GM21529 (cell line): ENCODE data around the gene SNAPIN.

Experiments
- ATAC-seq: cut with Tn5 transposase; IDR thresholded peaks from one replicate; pipeline ENCODE4 v1.9.1; 2021; ENCODE audit not compliant: unreplicated experiment

Gene SNAPIN, protein sequence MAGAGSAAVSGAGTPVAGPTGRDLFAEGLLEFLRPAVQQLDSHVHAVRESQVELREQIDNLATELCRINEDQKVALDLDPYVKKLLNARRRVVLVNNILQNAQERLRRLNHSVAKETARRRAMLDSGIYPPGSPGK

DNA sequence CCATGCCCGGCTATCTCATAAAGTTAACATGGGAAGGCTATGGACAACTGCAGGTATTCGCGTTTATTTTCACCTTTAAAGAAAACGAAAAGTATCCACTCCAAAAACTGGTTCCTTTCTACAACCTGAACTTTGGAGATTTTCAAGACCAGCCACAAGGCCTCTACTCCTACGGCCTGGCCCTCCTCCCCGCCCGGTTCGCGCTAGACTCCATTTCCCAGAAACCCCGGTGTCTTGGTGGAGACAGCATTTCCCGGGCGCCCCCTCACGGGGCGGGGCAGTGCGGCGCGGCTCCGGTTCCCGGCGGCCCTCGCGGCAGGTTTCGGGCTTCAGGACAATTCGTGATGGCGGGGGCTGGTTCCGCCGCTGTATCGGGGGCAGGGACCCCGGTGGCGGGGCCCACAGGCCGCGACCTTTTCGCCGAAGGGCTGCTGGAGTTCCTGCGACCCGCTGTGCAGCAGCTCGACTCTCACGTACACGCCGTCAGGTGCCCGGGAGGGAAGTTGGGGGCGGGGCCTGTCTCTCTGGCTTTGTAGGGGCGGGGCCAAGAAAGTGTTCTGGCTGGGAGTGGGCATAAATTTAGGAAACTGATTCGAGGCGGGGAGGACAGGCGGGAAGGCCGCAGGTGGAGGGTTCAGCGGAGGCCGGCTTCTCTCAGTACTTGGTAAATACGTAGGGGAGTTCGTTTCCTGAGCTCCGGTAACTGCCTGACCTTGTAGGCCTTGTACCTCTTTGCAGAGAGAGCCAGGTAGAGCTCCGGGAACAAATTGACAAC, at the start of gene SNAPIN:
SNAPIN (plus strand) TSS at position 304 of the 775 bp plus-strand sequence; CDS start at position 345, 41 bp downstream.
- ATAC-seq, result peak; percentile 92

DNA sequence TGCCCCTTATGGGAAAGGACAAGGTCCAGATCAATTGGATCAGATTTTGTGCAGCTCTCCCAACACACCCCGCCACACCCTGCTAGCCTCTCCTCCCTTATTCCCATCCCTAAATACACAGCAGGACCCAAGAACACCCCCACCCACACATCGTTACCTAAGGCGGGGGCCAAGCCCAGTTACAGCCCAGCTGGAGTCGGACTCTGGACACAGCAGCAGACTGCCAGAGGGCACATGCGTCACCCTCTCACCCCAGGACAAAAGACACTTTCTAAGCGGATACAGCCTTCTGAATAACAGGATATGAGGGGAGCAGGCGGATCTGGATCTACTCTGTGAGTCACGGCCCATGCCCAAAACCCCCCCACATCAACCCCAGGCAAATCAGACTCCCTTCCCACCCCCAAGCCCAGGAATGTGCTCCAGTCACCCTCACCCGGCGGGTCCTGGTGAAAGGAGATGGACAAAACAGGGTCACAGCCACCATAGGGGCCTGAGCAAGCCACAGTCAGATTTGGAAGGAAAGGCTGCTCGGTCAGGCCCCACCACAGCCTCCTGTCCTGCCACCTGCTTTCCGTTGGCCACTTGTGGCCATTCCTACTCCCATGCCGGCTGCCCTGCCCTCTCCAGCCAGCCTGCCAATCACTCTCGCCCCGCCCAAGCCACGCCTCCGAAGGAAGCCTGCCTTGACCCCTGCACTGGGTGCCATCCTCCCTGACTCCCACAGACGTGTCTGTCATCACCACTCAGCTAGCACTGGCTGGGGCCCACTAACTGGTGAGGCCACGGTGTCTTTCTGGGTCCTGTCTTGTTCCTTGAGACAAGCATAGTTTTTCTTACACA, 49.5 kb upstream of the SNAPIN start:
- ATAC-seq, result no peak

DNA sequence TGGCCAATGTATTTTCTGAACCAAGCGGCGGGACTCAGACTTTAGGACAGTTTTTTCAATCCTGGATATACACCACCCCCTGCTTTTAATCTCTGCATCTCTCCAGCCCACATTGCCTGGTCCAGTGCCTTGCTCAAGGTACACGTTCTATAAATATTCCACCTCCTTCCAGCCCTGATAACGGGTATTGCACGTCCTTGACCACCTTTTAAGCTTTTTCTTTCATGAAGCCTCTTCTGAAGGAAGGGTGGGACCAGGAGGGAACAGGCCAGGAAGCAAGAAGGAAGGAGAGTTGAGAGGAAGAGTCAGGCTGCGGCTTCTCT, 49.0 kb upstream of the SNAPIN start:
- no peak for ATAC-seq

DNA sequence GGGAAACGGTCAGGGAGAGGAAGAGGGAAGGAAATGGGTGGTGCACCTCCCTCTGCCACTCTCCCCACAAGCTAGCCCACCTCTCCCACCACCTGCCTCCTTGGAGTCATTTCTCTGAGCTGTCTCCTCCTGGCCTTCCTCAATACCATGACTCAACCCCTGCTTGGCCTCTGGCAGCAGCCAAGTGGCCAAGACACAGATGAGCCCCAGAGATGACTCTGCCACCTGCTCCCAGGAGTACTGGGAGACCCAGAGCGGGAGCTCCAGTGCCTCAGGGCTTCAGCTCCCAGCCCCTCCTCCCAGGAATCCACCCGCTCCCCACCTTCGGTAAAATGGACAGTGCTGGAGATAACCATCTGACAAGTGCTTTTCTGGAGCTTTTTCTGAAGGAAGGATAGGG, 48.2 kb upstream of the SNAPIN start:
- ATAC-seq, result no peak

DNA sequence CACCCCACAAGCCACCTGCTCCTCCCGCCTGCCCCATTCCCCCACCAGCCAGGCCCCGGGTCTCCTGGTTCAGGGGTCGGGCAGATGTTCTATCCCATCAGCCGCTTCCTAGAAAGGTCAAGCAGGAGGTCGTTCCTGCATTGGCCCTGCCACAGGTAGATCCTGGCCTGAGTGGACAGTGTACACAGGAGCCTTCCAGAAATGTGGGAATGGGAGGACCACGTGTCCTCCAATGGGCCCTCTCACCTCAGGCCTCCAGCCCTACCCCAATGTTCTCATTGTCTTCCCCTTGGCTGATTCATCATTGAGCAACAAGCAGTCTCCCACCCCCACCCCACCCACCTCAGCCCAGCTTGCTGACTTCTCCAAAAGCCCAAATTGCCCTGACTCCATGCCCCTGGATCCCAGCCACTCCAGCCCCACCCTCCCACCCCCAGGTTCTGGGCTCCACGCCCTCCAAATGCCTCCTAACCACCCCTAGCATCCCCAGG, 47.6 kb upstream of the SNAPIN start:
- ATAC-seq, result no peak

DNA sequence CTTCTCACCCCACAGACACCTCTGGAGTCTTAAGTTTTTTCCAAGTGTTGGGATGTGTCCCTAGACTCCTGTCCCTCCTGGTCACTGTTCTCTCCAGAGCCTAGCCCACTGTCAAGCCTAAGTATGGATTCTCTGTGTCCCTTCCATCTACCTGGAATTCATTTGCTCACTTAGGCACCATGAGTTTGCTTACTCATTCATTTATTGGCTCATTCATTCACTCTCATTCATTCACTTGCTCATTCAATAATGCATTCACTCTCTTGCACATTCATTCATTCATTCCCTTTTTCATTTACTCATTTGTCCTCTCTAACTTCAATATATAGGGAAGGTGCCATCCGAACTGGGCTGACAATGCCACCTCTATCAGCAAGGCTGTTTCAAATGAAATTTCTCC, 47.1 kb upstream of the SNAPIN start:
- ATAC-seq, result no peak

DNA sequence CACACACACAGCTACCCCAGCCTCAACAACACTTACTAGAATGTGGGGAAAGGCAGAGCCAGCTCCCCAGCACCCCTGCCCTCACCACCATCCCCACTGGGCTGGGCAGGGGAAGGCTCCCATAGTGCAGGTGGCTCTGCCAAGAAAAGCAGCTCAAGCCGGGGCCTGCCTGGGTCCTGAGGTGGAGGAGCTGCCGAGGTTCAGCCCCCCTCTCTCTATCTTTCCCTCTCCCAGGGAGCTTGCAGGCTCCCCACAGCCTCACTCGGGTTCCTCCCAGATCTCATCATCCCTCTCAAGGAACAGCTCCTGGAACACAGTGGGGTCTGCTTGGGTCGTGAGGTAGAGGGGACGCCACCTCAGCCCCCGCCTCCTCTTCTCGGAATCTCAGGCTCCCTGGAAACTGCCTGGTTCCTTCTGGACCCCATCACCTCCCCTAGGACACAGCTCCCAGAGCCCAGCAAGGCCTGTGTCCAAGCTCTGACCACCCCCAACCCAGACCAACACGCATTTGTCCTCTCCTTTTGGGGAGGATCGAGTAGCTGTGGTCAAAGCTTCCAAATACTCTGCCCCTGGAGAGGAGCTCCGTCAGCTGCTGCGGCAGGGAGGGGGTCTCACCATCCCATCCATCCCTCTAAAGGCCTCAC, 46.3 kb upstream of the SNAPIN start:
- ATAC-seq, result no peak

DNA sequence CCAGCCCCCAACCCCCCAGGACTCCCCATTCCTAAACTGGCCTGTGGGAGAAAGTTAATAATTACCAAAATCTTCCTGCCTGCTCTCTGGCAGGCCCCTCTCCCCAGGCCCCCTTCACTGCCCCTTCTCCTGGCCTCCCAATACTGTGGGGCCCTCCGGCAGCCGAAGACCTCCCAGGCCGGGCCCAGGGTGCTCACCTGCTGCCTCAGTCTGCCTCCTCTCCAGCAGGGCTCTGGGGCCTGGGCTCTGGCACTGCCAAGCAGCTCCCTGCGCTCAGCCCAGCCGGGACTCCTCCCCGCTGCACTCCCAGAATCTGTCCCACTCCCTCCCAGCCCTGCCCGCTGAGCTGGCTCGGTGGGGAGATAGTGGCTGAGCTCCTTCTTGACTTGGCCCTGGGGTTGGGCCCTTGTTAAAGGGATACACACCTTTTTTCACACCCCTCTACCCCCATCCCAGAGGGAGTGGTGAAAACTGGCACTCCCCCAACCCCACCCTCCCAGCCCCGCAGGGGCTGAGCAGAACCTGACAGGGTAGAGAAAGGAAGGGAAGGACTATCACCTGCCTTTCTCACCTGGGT, 45.7 kb upstream of the SNAPIN start, which contains the start of gene S100A16:
S100A16 (minus strand) TSS at position 383 of the 577 bp plus-strand sequence. CDS start 4,986 bp downstream, outside the sequence.
- no peak for ATAC-seq

DNA sequence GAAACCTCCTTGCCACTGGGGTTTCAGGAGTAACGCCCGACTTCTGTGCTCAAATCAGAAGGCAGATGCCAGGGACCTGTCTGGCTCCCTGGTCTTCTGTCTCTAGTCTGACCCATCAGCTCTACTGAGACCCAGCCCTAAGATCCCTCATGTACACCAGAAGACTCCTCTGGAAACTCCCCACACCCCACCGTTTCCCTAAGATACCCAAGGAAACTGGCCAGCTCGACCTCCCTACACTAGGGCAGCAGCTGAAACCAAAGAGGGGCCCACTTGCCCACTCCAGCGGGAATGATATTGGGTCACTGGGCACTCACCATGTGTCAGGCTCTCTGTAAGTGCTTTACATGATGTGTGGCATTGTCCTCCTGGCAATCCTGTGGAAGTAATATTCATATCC, 45.1 kb upstream of the SNAPIN start:
- no peak for ATAC-seq

DNA sequence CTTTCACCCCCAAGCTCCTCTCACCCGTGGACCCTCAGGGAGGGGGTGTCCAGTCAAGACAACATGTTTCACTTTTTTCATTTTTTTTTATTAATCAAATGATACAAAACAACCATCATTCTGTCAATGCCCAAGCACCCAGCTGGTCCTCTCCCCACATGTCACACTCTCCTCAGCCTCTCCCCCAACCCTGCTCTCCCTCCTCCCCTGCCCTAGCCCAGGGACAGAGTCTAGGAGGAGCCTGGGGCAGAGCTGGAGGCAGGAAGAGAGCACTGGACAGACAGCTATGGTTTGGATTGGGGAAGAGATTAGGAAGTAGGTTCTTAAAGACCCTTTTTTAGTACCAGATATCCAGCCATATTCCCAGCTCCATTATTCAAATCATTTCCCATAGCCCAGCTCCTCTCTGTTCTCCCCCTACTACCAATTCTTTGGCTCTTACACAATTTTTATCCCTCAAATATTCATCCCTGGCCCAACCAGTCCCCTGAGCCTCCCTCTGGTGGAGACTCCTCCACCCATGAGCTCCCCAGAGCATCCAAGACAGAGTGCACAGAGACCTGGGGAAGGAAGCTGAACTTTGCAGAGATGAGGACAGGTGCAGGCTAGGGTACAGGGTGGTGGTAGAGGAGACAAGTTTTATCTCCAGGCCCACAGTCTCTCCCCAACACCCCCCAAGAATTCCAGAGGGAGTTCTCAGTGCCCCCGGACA, 44.2 kb upstream of the SNAPIN start:
- ATAC-seq, result no peak

DNA sequence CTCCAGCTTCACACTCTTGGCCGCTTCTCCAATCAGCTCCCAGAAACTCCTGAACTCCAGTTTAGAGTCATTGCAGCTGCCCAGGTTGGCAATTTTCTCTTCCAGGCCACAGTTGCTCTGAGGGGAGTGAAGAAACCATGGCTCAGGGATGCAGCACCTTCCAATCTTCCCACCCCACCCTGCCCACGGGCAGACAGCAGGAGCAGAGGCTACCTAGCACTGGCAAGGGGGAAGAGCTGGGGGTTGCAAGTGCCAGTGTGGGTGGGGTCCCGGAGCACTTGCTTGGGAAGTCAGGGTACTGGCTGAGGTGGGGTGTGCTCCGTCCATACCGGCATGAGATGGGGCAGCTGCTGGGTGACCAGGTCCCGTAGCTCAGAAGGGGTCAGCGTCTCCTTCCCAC, 43.6 kb upstream of the SNAPIN start:
- ATAC-seq, result no peak

DNA sequence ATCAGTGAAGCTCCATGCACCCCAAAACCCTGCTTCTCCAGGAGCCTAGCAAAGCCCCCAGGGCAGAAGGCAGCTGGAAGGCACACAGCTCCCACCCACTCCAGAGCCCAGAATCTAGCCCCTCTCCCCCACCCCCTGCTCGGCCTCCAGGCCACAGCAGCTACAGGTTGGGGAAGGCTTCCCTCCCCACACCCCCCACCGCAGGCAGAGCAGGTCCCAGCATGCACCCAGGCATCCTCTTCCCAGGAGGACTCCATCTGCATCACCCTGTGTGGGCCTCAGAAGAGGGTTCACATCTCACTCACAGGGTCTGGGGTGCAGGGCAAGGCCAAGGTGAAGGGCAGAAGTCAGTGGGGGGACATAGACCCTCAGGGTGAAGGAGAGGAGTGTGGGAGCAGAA, 43.1 kb upstream of the SNAPIN start:
- ATAC-seq, result no peak

DNA sequence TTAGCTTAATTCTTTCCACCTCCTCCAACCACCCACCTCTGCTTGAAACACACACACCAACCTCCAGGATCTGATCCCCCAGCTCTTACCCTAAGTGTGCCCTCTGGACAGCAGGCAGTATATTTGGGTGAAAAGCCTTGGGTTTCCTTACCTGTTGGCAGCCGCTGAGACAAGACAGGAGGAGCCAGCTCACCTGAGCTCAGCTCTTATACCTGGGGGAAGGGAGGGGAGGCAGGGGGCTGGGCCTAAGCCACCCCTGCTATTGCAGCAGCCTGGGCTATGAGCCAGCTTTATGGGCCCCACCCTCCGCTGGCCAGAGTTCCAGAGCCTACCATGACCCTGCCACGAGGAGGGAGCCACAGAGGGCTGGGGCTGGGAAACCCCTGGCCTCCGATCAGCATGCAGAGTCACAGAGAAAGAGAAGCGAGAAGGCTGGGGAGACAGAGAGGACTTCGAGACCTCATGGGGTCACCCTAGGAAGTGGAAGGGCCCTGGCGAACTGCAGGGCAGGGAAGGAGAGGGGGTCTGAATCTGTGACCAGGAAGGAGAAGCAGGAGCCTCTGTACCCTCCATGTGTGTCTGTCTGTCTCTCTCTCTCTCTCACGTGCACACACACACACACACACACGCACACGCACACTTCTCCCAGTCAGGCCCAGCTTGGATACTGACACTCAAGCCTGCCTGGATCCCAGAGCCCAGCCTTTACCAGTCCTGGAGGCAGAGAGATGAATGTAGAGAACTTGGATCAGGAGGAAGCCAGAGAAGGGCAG, 42.2 kb upstream of the SNAPIN start, which contains the start of gene S100A14:
S100A14 (minus strand) TSS at position 182 of the 773 bp plus-strand sequence. CDS start 467 bp downstream, outside the sequence.
- ATAC-seq, result no peak

DNA sequence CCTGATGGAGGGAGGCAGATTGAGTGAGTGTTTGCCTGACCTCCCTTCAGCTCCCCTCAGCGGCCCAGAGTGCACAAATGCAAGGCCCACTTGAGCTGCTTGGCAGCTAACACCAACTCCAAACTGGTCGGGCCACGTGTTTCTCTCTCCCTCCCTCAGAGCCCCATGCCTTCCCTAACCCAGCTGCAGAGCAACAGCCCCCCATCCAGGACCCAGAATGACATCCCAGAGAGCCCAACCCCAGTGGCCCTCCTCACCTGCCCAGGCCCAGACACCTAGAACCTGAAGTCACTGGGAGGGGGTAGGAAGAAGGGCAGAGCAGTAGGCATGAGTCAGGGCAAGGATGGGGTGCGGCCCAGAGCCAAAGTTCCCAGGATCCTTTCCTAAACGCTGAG, 41.6 kb upstream of the SNAPIN start:
- no peak for ATAC-seq

DNA sequence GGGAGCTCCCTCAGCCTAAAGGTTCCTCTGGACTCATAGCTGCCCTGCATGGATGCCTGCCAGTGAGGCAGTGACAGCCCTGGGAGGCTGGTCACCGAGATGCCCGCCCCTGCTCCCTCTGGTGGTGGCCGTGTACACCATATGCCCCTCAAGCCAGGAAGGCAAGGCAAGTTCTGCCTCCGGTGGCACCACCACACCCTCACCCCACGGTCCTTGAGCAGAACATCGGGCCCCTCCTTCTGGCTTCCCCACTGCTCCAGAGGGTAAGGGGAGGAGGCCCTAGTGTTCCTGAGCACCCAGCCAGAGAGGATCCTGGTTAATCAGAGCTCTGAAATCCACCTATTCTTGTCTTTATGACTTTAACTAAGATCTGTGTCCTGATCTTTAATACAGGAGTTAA, 40.8 kb upstream of the SNAPIN start:
- ATAC-seq, result no peak

DNA sequence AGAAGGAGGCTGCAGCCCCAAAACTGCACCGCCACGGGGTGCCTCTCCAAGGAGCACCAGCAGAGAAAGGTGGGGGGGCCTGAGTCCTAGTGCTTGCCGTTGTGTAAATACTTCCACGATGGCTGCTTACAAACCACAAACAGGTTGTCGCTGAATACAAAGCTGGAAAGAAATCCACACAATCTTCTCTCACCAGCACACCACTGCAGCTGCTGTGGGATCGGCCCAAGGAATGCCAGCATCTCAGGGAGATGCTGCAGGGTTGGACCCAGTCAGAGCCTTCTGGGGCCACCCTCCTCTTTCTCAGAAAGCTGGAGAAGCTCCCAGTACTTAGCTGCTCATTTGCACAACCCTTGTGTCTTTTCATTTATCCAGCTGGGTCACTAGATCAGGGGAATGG, 39.3 kb upstream of the SNAPIN start:
- no peak for ATAC-seq

DNA sequence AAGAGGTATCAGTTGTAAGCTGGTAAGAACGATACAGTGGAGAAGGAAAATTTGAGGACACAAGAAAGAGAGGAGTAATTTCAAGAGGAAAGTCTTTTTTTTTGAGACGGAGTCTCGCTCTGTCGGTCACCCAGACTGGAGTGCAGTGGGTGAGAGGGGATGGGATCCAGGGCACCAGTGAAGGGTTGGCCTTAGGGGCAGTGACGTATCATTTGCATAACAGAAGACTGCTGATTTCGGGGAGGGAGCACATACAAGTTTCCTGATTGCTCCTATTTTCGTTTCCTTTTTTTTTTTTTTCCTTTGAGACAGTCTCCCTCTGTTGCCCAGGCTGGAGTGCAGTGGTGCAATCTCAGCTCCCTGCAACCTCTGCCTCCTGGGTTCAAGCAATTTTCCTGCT, 35.4 kb upstream of the SNAPIN start:
- no peak for ATAC-seq

DNA sequence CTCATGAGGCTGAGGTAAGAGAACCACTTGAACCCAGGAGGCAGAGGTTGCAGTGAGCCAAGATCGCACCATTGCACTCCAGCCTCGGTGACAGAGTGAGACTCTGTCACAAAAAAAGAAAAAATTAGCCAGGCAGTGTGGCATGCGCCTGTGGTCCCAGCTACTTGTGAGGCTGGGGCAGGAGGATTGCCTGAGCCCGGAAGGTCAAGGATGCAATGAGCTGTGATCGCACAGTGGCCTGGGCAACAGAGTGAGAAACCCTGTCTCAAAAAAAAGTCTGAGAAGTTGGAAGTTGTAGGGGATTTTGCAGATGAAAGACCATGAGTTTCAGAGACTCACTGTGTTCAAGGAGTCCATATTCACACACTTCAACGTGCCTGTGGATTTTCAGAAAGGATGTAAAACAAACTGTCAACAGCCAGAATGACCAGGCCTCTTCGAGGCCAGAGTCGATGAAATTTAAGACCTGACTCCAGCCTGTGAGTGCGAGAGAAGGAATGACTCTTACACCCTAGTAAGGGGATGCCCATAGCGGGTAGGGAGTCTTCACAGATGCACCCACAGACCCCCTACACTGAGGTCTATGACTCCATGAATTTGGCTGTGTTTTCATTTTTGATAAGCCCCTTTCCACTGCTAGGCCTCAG, 33.4 kb upstream of the SNAPIN start:
- ATAC-seq, result no peak

DNA sequence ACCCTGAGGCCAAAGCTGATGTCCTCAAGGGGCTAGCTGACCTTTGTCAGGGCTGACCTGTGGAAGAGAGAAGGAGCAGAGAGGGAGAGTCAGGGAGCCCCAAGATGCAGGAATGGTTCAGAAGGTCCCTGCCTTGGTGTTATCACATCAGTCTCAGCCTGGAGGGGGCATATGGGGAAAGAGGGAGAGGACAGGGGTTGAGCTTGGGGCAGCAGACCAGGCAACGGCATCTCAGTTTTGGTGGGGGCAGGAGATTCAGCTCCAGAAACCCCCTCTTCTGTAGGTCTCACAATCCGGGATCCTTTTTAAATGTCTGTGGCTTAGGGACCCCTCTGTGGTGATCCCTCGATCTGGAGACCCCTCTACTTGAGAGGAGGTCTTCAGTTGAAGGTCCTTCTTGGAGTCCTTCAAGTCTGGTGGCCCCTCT, 32.0 kb upstream of the SNAPIN start:
- ATAC-seq, result no peak
